OCI-LY7 (cell line): ENCODE measurements around the gene MAOB. TPM values are rescaled to one million over a fixed set of nuclear protein-coding genes. Genes with fewer than 3 reads are reported as not detected.

Experiments
- BruUV-seq: library from RNA; stranded (reverse); fragments of 400-500 nt; replicated peaks from 2 replicates; lab custom pipeline; 2021; lab: Mats Ljungman, UMichigan
- CTCF ChIA-PET: fragments of 300-600 bp; sonication (Branson Sonifier 250); formaldehyde crosslinking; loops from one replicate; lab custom pipeline; 2022; ENCODE audit warnings: antibody characterized with exemption; ENCODE audit not compliant: unreplicated experiment; lab: Charles Lee
- POLR2A ChIA-PET: fragments of 300-600 bp; sonication (Branson Sonifier 250); formaldehyde crosslinking; loops from one replicate; lab custom pipeline; 2022; ENCODE audit warnings: antibody characterized with exemption; lab: Charles Lee
- DNase-seq: peaks from one replicate; pipeline ENCODE4 v3.0.0-alpha.2; 2015; ENCODE audit warnings: low spot score
- H2AFZ ChIP-seq: fragments of 200-600 bp; sonication (generic), shearing (Covaris generic); 2 replicates; pipeline ENCODE4 v1.6.1; 2014; ENCODE audit warnings: mild to moderate bottlenecking, antibody characterized with exemption, low read length, moderate library complexity
- H3K27ac ChIP-seq: fragments of 200-600 bp; sonication (generic); 2 replicates; pipeline ENCODE4 v1.5.1; 2014; ENCODE audit warnings: mixed run types, low read depth, mild to moderate bottlenecking, moderate library complexity, low read length, inconsistent platforms; ENCODE audit not compliant: poor library complexity, severe bottlenecking
- H3K36me3 ChIP-seq: fragments of 200-600 bp; sonication (generic); 2 replicates; pipeline ENCODE4 v1.6.1; 2014; ENCODE audit warnings: mild to moderate bottlenecking, antibody characterized with exemption, low read length, moderate library complexity, mixed read lengths; ENCODE audit not compliant: insufficient read depth
- H3K4me1 ChIP-seq: fragments of 200-600 bp; sonication (generic); 2 replicates; pipeline ENCODE4 v1.5.1; 2014; ENCODE audit warnings: mild to moderate bottlenecking, low read length; ENCODE audit not compliant: insufficient read depth, poor library complexity, severe bottlenecking
- H3K4me2 ChIP-seq: fragments of 200-600 bp; sonication (generic); 2 replicates; pipeline ENCODE4 v1.6.1; 2014; ENCODE audit warnings: mild to moderate bottlenecking, low read length
- H3K4me3 ChIP-seq: fragments of 200-600 bp; sonication (generic); 2 replicates; pipeline ENCODE4 v1.5.1; 2014; ENCODE audit warnings: mild to moderate bottlenecking, low read depth, low read length; ENCODE audit not compliant: poor library complexity, severe bottlenecking
- H3K79me2 ChIP-seq: fragments of 200-600 bp; sonication (generic); 2 replicates; pipeline ENCODE4 v1.6.1; 2016; ENCODE audit warnings: low read depth, mild to moderate bottlenecking, low read length, moderate library complexity, mixed read lengths; ENCODE audit not compliant: insufficient read depth
- H3K9me2 ChIP-seq: fragments of 200-600 bp; sonication (generic); 2 replicates; pipeline ENCODE4 v1.6.1; 2016; ENCODE audit warnings: mild to moderate bottlenecking, low read length, mixed read lengths; ENCODE audit not compliant: insufficient read depth
- H3K9me3 ChIP-seq: fragments of 200-600 bp; sonication (generic); 2 replicates; pipeline ENCODE4 v1.6.1; 2014; ENCODE audit warnings: mild to moderate bottlenecking, mixed run types, low read length, mixed read lengths
- H4K20me1 ChIP-seq: fragments of 200-600 bp; sonication (generic); 2 replicates; pipeline ENCODE4 v1.6.1; 2014; ENCODE audit warnings: mild to moderate bottlenecking, antibody characterized with exemption, low read length, moderate library complexity, mixed read lengths; ENCODE audit not compliant: insufficient read depth
- EZH2phosphoT487 ChIP-seq: fragments of 200-600 bp; sonication (generic); IDR thresholded peaks from 2 replicates; pipeline ENCODE4 v1.6.1; 2018; ENCODE audit warnings: low read depth, borderline replicate concordance, mild to moderate bottlenecking, mixed run types, antibody characterized with exemption, low read length, moderate library complexity, mixed read lengths
- intact Hi-C: fragments of 100-400 bp; cut with micrococcal nuclease; formaldehyde crosslinking; loops from one replicate; pipeline ENCODE4 v1.10.0; 2022; ENCODE audit not compliant: unreplicated experiment
- total RNA-seq, 2 experiments: library from RNA; depleted of rRNA in 1 of 2; stranded (reverse); fragments of >200 nt in 1 of 2; shearing (Covaris generic) in 1 of 2; gene quantifications; 2 replicates each; pipeline ENCODE4 v1.2.3, GENCODE V29; 2014 to 2022
- TF ChIP-seq, protein P1 (sequence below): fragments of 200-600 bp; sonication (generic); conservative IDR thresholded peaks from 2 replicates; pipeline ENCODE4 v1.5.1; 2014; ENCODE audit warnings: mild to moderate bottlenecking, antibody characterized with exemption, low read length, moderate library complexity, mixed read lengths

Gene MAOB
- total RNA-seq, 2 experiments from 2014 or later = not detected

DNA sequence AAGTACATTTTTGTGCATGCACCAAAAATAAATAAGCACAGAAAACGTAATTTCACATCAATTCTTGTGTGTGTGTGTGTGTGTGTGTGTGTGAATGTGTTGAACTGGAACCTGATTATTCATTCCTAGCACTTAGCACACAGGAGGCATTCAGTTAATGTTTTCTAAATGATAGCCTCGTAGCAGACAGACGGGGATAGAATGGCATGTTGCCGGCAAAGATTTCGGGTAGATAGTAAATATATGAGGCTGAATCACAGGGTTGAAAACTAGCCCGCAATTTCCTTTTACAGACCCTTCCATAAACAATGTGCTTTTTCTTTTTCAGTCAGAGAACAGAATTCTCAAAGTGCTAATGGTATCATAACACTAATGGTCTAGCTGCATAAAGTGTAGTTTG lies 13.5 kb downstream of the MAOB start:
- H4K20me1 ChIP-seq = no peaks in the 10 kb centered on the region
- no peaks in the 10 kb centered on the region for H3K9me2 ChIP-seq
- H3K36me3 ChIP-seq = no peaks in the 10 kb centered on the region
- no peak overlapping the region for H3K27ac ChIP-seq
- POLR2A ChIA-PET = no interaction called here
- H3K79me2 ChIP-seq = no peaks in the 10 kb centered on the region
- no peak overlapping the region for H2AFZ ChIP-seq
- DNase-seq = no peak
- TF ChIP-seq, protein P1, sequence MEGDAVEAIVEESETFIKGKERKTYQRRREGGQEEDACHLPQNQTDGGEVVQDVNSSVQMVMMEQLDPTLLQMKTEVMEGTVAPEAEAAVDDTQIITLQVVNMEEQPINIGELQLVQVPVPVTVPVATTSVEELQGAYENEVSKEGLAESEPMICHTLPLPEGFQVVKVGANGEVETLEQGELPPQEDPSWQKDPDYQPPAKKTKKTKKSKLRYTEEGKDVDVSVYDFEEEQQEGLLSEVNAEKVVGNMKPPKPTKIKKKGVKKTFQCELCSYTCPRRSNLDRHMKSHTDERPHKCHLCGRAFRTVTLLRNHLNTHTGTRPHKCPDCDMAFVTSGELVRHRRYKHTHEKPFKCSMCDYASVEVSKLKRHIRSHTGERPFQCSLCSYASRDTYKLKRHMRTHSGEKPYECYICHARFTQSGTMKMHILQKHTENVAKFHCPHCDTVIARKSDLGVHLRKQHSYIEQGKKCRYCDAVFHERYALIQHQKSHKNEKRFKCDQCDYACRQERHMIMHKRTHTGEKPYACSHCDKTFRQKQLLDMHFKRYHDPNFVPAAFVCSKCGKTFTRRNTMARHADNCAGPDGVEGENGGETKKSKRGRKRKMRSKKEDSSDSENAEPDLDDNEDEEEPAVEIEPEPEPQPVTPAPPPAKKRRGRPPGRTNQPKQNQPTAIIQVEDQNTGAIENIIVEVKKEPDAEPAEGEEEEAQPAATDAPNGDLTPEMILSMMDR = no peak
- no peak for TF ChIP-seq EZH2phosphoT487
- CTCF ChIA-PET = no interaction called here
- BruUV-seq = no TSS peak
- no peaks in the 10 kb centered on the region for H3K4me1 ChIP-seq
- no peak overlapping the region for H3K4me3 ChIP-seq
- intact Hi-C loops = no loop called here
- no peak overlapping the region for H3K4me2 ChIP-seq
- no peaks in the 10 kb centered on the region for H3K9me3 ChIP-seq

DNA sequence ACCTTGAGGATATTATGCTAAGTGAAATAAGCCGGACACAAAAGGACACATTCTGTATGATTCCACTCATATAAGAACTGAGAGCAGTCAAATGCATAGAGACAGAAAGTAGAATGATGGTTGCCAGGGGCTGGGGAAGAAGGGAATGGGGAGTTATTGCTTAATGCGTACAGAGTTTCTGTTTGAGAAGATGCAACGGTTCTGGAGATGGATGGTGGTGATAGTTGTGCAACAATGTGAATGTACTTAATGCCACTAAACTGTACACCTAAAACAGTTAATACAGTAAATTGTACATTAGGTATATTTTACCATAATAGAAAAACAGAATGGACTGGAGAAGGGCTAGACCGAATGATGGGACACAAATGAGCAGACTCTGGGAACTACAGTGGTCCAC lies 15.8 kb downstream of the MAOB start:
- POLR2A ChIA-PET = no interaction called here
- CTCF ChIA-PET = no interaction called here
- H4K20me1 ChIP-seq = no peaks in the 10 kb centered on the region
- no peak overlapping the region for H2AFZ ChIP-seq
- TF ChIP-seq, protein P1 = no peak
- TF ChIP-seq EZH2phosphoT487 = no peak
- H3K4me2 ChIP-seq = no peak overlapping the region
- no peak for DNase-seq
- no peaks in the 10 kb centered on the region for H3K36me3 ChIP-seq
- no peaks in the 10 kb centered on the region for H3K79me2 ChIP-seq
- intact Hi-C loops = no loop called here
- no TSS peak for BruUV-seq
- H3K9me2 ChIP-seq = no peaks in the 10 kb centered on the region
- no peaks in the 10 kb centered on the region for H3K4me1 ChIP-seq
- no peaks in the 10 kb centered on the region for H3K9me3 ChIP-seq
- H3K27ac ChIP-seq = no peak overlapping the region
- no peak overlapping the region for H3K4me3 ChIP-seq

- no peak overlapping the region for H3K4me2 ChIP-seq
- ChIA-PET POLR2A (interaction anchor here (0.7 kb wide), 1 partner anchor 180 kb away, joined by 3 read pairs; no protein-coding TSS in a partner anchor), CTCF (no interaction called here)
- no peak for DNase-seq
- H3K4me3 ChIP-seq = no peak overlapping the region
- H4K20me1 ChIP-seq = no peaks in the 10 kb centered on the region
- no peaks in the 10 kb centered on the region for H3K4me1 ChIP-seq
- H3K9me2 ChIP-seq = no peaks in the 10 kb centered on the region
- H3K36me3 ChIP-seq = no peaks in the 10 kb centered on the region
- TF ChIP-seq, protein P1 = no peak
- TF ChIP-seq EZH2phosphoT487 = no peak
- intact Hi-C loops = no loop called here
- no peaks in the 10 kb centered on the region for H3K79me2 ChIP-seq
- H2AFZ ChIP-seq = no peak overlapping the region
- no peak overlapping the region for H3K27ac ChIP-seq
- no peaks in the 10 kb centered on the region for H3K9me3 ChIP-seq
- BruUV-seq = no TSS peak
Measured at GRCh38 chrX:43865791-43866190, 16.5 kb downstream of the MAOB start.
